AG09309 (cell line): ENCODE results near the gene ITGB1BP1.

Source experiments
- DNase-seq: peaks from one replicate; pipeline ENCODE4 v3.0.0-alpha.2; 2010; ENCODE audit warnings: low read depth
- H3K4me3 ChIP-seq: 2 replicates; pipeline ENCODE4 v1.5.1; 2011; ENCODE audit warnings: mild to moderate bottlenecking, low read depth, low read length, moderate library complexity; ENCODE audit not compliant: control insufficient read depth
- TF ChIP-seq, protein P1 (sequence below): IDR thresholded peaks from 2 replicates; pipeline ENCODE4 v1.5.1; 2011; ENCODE audit warnings: mild to moderate bottlenecking, low read depth, low read length, inconsistent platforms; ENCODE audit not compliant: insufficient read depth, control insufficient read depth; ENCODE audit errors: missing control alignments

Gene ITGB1BP1

DNA sequence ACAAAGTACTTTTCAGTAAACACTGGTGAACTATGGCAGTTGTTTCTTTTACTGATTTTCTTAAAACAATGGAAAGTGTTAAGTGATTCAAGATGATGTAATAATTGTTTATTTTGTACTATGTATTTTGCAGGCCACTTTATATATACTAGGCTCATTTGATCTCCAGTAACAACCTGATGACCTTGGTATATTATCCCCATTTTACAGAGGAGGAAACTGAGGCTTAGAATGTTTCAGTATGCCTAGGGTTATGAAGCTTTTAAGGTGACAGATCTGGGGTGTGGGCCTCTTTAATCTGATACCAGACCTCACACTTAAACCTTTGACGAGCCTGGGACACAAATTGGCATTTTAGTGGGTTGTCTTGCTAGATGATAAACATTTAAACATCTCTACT is 63.2 kb downstream of the ITGB1BP1 start:
- no peak overlapping the region for H3K4me3 ChIP-seq
- TF ChIP-seq, protein P1, sequence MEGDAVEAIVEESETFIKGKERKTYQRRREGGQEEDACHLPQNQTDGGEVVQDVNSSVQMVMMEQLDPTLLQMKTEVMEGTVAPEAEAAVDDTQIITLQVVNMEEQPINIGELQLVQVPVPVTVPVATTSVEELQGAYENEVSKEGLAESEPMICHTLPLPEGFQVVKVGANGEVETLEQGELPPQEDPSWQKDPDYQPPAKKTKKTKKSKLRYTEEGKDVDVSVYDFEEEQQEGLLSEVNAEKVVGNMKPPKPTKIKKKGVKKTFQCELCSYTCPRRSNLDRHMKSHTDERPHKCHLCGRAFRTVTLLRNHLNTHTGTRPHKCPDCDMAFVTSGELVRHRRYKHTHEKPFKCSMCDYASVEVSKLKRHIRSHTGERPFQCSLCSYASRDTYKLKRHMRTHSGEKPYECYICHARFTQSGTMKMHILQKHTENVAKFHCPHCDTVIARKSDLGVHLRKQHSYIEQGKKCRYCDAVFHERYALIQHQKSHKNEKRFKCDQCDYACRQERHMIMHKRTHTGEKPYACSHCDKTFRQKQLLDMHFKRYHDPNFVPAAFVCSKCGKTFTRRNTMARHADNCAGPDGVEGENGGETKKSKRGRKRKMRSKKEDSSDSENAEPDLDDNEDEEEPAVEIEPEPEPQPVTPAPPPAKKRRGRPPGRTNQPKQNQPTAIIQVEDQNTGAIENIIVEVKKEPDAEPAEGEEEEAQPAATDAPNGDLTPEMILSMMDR: no peak
- no peak for DNase-seq

DNA sequence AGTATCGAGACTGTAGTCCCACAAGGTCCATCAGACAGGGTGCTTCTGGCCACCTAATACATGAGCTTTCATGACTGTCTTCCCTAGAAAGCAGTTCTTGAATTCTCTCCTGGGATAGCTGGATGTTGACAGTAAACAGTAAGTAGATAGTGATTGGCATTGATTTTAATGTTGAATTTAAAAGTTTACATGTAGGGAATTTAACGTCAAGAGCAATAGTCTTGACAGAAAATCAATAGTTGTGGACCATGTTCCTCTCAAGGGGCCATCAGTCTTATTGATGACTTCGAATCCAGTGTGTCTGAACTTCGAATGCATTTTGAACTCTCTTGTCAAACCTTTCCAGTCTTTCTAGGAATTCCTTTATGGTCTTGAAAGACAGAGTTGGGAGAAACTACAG is 63.9 kb downstream of the ITGB1BP1 start:
- DNase-seq: no peak
- H3K4me3 ChIP-seq: no peak overlapping the region
- TF ChIP-seq, protein P1: no peak

DNA sequence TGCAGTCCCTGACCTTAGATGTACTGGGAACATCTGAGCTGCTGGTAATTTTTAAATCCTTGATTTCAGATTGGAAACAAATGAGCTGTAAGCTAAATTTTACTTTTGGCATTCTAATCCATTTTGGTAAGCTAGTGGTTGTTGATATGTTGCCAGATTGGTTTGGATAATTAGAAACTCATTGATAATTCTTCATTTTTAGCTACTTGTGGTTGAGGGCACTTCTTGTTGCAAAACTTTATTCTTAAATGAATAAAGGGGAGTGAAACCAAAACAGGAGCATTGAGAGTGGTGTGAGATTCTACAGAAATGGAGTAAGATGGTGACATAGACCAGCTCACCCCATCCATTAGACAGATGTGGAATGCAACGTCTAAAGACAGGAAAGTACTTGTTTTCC is 64.5 kb downstream of the ITGB1BP1 start:
- no peak overlapping the region for H3K4me3 ChIP-seq
- DNase-seq: no peak
- TF ChIP-seq, protein P1: no peak

DNA sequence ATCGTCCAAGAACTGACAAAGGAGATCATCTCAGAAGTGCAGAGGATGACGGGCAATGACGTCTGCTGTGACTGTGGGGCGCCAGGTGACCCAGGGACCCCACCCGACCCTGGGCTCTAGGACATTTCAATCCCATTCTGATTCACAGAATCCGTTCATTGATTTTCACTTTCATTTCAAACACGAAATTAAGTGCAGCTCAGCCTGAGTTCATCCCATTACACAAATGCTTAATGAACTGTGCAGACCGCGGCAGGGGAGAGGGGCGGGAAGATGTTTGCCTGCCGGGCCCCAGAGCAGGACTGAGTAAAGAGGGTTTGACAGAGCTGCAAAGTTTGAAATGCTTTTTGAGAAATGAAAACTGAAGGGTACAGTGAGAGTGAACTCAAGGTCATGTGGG is 67.1 kb downstream of the ITGB1BP1 start:
- H3K4me3 ChIP-seq: no peak overlapping the region
- TF ChIP-seq, protein P1: no peak

DNA sequence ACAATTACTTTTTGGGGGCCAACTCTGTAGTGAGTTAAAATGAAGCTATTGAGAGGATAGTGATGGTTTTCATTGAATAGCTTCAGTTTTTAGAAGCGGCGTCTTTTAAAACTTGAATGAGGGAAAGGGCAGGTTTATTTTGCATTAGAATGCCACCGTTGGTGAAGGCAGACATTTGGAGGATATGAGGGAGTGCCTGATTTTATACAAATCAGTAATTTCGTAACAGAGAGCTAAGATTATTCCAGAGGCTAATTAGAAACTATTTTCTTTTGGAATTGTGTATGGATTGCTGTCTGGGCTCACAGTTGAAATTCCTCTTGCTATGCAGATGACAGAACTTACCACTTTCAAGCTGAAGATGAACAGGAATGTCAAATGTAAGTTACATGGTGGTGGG is 67.6 kb downstream of the ITGB1BP1 start:
- no peak overlapping the region for H3K4me3 ChIP-seq
- TF ChIP-seq, protein P1: no peak
- DNase-seq: no peak

More for the DNA sequence above, 67.1 kb downstream of the ITGB1BP1 start:
- no peak for DNase-seq

DNA sequence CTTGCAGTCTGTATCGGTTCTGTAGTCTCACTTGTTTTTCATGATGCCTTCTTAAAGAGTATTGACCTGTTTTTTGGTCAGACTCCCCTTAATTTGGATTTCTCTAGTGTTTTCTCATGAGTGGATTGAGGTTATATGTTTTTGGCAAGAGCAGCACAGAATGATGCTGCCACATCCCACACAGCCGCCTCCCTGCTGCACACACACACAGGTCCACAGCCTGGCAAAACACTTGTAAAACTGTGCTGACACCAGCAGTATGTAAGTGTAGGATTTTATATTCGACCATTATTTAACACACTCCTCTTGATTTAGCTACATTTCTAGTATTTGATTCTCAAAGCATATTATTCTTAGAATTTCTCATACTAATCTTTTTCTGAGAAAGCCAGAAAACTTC is 68.1 kb downstream of the ITGB1BP1 start:
- TF ChIP-seq, protein P1: no peak
- no peak for DNase-seq

DNA sequence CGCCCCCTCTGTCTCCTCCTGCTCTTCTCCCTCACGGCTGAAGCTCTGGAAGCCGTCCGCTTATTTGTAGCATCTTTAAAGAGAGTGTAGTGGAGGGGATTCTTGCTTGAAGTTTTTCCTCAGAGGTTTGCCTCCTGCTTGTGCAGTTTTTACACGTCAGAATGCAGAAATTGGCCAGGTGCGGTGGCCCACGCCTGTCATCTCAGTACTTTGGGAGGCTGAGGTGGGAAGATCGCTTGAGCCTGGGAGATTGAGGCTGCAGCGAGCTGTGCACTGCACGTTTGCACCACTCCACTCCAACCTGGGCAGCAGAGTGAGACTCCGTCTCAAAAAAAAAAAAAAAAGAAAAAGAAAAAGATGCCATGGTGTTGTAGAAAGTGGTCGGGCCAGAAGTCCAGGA is 69.0 kb downstream of the ITGB1BP1 start:
- no peak overlapping the region for H3K4me3 ChIP-seq
- TF ChIP-seq, protein P1: no peak
- DNase-seq: no peak

More for the DNA sequence above, 68.1 kb downstream of the ITGB1BP1 start:
- no peak overlapping the region for H3K4me3 ChIP-seq
